NCI-H187 treated with DMSO at 0.1 percent for 48 hours (cell line): Measurements from ENCODE around the gene ATAT1.

Source experiments
- DNase-seq: peaks from one replicate; lab custom pipeline; 2025; lab: John Stamatoyannopoulos, UW

ATAT1 gene

GRCh38 chr6:30684386-30685156 is 57.9 kb downstream of the ATAT1 start:
- no peak for DNase-seq

- DNase-seq, result no peak
These were observed 58.7 kb downstream of the ATAT1 start for GRCh38 chr6:30685157-30686008.

- DNase-seq, result no peak
These were observed 59.6 kb downstream of the ATAT1 start, which contains the start of gene PPP1R18 for GRCh38 chr6:30686009-30686907. TSS of gene PPP1R18 (minus strand) at chr6:30686645. CDS start at chr6:30686018, 627 bp downstream.

DNA sequence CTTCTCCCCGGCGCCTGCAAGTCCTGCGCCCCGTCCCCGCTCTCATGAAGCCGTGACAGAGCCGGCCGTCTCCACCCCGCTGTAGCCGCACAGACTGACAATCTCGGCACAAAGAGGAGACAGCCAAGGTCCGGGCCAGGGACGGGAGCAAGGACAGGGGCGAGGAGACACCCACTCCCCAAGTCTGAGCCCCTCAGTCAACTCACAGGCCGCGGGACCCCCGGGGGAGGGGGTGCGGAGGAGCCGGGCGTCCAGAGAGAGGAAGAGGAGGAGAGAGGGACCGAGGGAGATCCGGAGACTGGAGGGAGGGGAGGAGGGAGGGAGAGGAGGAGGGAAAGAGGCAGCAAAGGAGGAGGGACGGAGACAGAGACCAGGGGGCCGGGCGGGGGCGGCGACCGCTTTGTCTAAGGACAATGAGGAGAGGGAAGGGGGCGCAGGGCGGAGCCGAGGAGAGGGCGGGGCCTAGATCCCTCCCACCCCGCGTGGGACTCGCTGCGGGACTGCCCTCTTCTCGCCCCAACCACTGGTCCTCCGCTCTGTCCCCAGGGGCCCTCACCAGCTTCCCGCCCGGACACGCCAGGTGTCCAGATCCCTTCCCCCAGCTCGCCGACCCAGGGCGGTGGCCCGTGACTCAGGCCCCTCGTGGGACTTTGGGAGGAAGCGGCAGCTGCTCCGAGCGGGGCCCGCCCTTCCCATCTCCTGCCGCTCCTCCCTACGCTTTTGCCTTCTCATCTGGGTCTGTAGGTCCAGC is 60.4 kb downstream of the ATAT1 start:
- DNase-seq, result peak; percentile 65

- no peak for DNase-seq
These were observed 61.2 kb downstream of the ATAT1 start for GRCh38 chr6:30687659-30688431.

GRCh38 chr6:30688569-30688968 is 61.9 kb downstream of the ATAT1 start:
- DNase-seq, result no peak

DNA sequence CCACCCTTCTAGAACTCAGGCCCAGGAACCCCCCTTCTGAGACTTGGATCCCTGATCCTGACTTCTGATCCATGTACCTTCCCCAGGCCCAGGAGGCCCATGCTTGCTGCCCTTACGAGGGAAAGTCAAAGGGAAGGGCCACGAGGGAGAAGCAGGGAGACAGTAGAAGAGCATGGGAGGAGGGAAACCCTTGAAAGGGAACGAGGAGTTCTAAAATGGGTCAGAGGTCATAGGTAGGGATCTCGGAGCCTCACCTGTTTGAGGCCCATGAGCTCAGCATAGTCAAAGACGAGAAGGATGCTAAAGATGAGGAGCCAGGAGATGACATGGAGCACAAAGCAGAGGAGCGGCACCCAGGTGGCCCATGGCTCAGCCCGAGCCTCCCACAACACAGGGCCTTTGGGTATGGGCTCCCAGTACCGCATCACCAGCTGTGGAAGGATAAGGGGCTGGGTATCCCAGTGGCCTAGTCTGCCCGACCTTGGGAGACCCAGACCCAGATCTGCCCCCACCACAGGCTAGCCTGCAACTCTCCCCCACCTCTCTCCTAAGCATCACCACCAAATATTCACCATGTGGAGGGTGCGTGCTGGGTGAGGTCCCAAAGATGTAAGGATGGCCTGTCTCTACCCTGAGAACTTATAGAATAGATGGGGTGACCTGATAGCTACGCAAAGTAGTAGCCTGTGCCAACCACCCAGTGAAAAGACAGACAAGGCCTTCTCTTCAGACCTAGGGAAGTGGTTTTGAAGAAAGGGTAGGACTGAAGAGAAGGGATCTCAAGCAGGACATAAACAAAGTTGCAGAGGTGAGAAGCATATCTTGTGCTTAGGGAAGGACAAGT is 62.6 kb downstream of the ATAT1 start:
- DNase-seq, result no peak

GRCh38 chr6:30689985-30690384 is 63.3 kb downstream of the ATAT1 start:
- no peak for DNase-seq

GRCh38 chr6:30690403-30691207 is 63.9 kb downstream of the ATAT1 start, which contains the start of gene NRM:
TSS of gene NRM (minus strand) at chr6:30690984. CDS start at chr6:30690974, 10 bp downstream.
- peak; percentile 47 for DNase-seq

DNA sequence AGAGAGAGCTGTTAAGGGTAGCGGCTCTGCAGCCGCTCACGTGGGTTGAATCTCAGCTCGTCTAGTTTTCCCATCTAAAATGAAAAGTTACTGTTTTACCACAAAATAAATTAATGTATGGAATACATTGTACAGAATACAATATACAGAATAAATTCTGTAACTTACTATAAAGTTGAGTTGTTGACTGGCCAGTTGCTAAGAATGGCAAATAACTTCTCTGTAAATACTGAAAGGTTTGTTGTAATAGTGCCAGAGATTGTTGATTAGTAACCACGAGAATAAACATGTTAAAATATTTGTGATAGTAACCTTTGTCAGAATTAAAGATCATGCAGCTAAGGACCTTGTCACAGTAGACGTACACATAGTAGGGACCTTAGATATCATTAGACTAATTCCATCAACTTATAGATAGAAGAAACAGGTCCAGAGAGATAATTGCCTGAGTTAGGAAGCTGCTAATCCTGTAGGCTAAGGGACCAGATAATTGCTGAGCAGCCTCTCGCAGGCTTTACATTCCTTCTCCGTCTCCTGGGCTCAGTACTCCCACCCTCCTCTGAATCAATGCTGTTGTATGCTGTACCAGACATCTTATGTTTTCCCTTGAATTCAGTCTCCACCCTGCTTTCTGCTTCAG is 64.7 kb downstream of the ATAT1 start:
- no peak for DNase-seq
